Activated T-helper 1 cell treated with anti-CD3 and anti-CD28 coated beads, Interleukin-12 subunit alpha, Interleukin-12 subunit beta, Interleukin-2, Interleukin-4 antibody, amounts not matched to agents 30 ng/mL and 10 ng/mL and 1 ng/mL, durations not matched to agents 14 hours and 24 hours and 36 hours (primary cell): ENCODE results near the gene WNK1. TPM values are rescaled to one million over a fixed set of nuclear protein-coding genes. Genes with fewer than 3 reads are reported as not detected.
"Not testable (repeated sequence)": the region's sequence is repeated elsewhere in the genome, so short reads cannot be mapped to it uniquely, and the experiment has no call there.

Experiments
- DNase-seq: peaks from one replicate; pipeline ENCODE4 v3.0.0; 2021; ENCODE audit warnings: low spot score
- H3K27ac Mint-ChIP-seq: one replicate; pipeline ENCODE4 v1.8.0; 2021; ENCODE audit warnings: mild to moderate bottlenecking, mixed read lengths
- H3K27me3 Mint-ChIP-seq: one replicate; pipeline ENCODE4 v1.8.0; 2022; ENCODE audit warnings: mild to moderate bottlenecking, moderate library complexity, mixed read lengths; ENCODE audit not compliant: insufficient read depth
- H3K36me3 Mint-ChIP-seq: one replicate; pipeline ENCODE4 v1.8.0; 2021; ENCODE audit warnings: low read depth, mixed read lengths
- H3K4me1 Mint-ChIP-seq: one replicate; pipeline ENCODE4 v1.8.0; 2021; ENCODE audit warnings: low read depth, mixed read lengths
- H3K4me3 Mint-ChIP-seq: one replicate; pipeline ENCODE4 v1.8.0; 2021; ENCODE audit warnings: mild to moderate bottlenecking, moderate library complexity, mixed read lengths
- H3K9me3 Mint-ChIP-seq: one replicate; pipeline ENCODE4 v1.8.0; 2021; ENCODE audit warnings: mixed read lengths
- intact Hi-C: fragments of 100-400 bp; cut with micrococcal nuclease; formaldehyde crosslinking; loops from one replicate; pipeline ENCODE4 v1.15.1; 2024
- total RNA-seq: library from RNA; stranded (reverse); gene quantifications from 2 replicates; pipeline ENCODE4 v1.2.3, GENCODE V29; 2022

The WNK1 gene
- total RNA-seq, 1 donor from 2014 or later: 178 TPM

- H3K9me3 Mint-ChIP-seq, H3K4me3 Mint-ChIP-seq, H3K27ac Mint-ChIP-seq, H3K27me3 Mint-ChIP-seq, H3K36me3 Mint-ChIP-seq, DNase-seq, intact Hi-C loops: not testable (repeated sequence)
- peaks cover 75% of the 10 kb centered on the region for H3K4me1 Mint-ChIP-seq
Observed at GRCh38 chr12:775973-776771, 23.8 kb downstream of the WNK1 start.

- intact Hi-C loops, H3K9me3 Mint-ChIP-seq, H3K36me3 Mint-ChIP-seq, H3K27me3 Mint-ChIP-seq, DNase-seq, H3K4me3 Mint-ChIP-seq: not testable (repeated sequence)
- H3K4me1 Mint-ChIP-seq: peaks cover 77% of the 10 kb centered on the region
- H3K27ac Mint-ChIP-seq: peak overlapping the region; percentile 46
Observed at GRCh38 chr12:776772-777373, 24.5 kb downstream of the WNK1 start.

- Mint-ChIP-seq H3K36me3 (peaks cover 8% of the 10 kb centered on the region), H3K27me3 (no peaks in the 10 kb centered on the region), H3K4me3 (no peak overlapping the region), H3K9me3 (no peaks in the 10 kb centered on the region), H3K27ac (no peak overlapping the region), H3K4me1 (peaks cover 70% of the 10 kb centered on the region)
- no peak for DNase-seq
- intact Hi-C loops: loop anchor here (2.0 kb wide), 1 partner anchor 17 kb away; no protein-coding TSS in a partner anchor
Observed at GRCh38 chr12:777550-778047, 25.2 kb downstream of the WNK1 start.

GRCh38 chr12:778615-779014, 26.2 kb downstream of the WNK1 start:
- H3K27me3 Mint-ChIP-seq: no peaks in the 10 kb centered on the region
- no peak overlapping the region for H3K27ac Mint-ChIP-seq
- DNase-seq: no peak
- H3K4me3 Mint-ChIP-seq: peak overlapping the region; percentile 40
- H3K4me1 Mint-ChIP-seq: peaks cover 60% of the 10 kb centered on the region
- H3K36me3 Mint-ChIP-seq: peaks cover 8% of the 10 kb centered on the region
- H3K9me3 Mint-ChIP-seq: no peaks in the 10 kb centered on the region
- intact Hi-C loops: loop anchor here (2.0 kb wide), 1 partner anchor 16 kb away; no protein-coding TSS in a partner anchor

- DNase-seq: no peak
- Mint-ChIP-seq H3K27ac (peak overlapping the region; percentile 67), H3K36me3 (peaks cover 8% of the 10 kb centered on the region), H3K4me3 (peak overlapping the region; percentile 62), H3K4me1 (peaks cover 54% of the 10 kb centered on the region), H3K9me3 (no peaks in the 10 kb centered on the region), H3K27me3 (no peaks in the 10 kb centered on the region)
- intact Hi-C loops: loop anchor here (2.0 kb wide), 1 partner anchor 15 kb away; no protein-coding TSS in a partner anchor
Observed at GRCh38 chr12:779745-780734, 27.7 kb downstream of the WNK1 start.

- H3K4me1 Mint-ChIP-seq: peaks cover 51% of the 10 kb centered on the region
- DNase-seq: no peak
- intact Hi-C loops: no loop called here
- H3K4me3 Mint-ChIP-seq: no peak overlapping the region
- H3K27ac Mint-ChIP-seq: peak overlapping the region; percentile 8
- no peaks in the 10 kb centered on the region for H3K9me3 Mint-ChIP-seq
- H3K27me3 Mint-ChIP-seq: no peaks in the 10 kb centered on the region
- H3K36me3 Mint-ChIP-seq: peaks cover 8% of the 10 kb centered on the region
Observed at GRCh38 chr12:780750-781379, 28.5 kb downstream of the WNK1 start.

- no peaks in the 10 kb centered on the region for H3K9me3 Mint-ChIP-seq
- H3K4me3 Mint-ChIP-seq: no peak overlapping the region
- intact Hi-C loops: no loop called here
- peaks cover 52% of the 10 kb centered on the region for H3K4me1 Mint-ChIP-seq
- peaks cover 12% of the 10 kb centered on the region for H3K36me3 Mint-ChIP-seq
- no peak for DNase-seq
- no peak overlapping the region for H3K27ac Mint-ChIP-seq
- no peaks in the 10 kb centered on the region for H3K27me3 Mint-ChIP-seq
Observed at GRCh38 chr12:785706-786105, 33.3 kb downstream of the WNK1 start.

- Mint-ChIP-seq H3K27me3 (no peaks in the 10 kb centered on the region), H3K27ac (no peak overlapping the region), H3K36me3 (peaks cover 18% of the 10 kb centered on the region), H3K9me3 (no peaks in the 10 kb centered on the region), H3K4me1 (peaks cover 65% of the 10 kb centered on the region), H3K4me3 (no peak overlapping the region)
- DNase-seq: no peak
- intact Hi-C loops: no loop called here
Observed at GRCh38 chr12:788288-788687, 35.9 kb downstream of the WNK1 start.

- Mint-ChIP-seq H3K4me1 (peaks cover 70% of the 10 kb centered on the region), H3K36me3 (peaks cover 18% of the 10 kb centered on the region)
- H3K4me3 Mint-ChIP-seq, DNase-seq, H3K27me3 Mint-ChIP-seq, H3K27ac Mint-ChIP-seq, H3K9me3 Mint-ChIP-seq, intact Hi-C loops: not testable (repeated sequence)
Observed at GRCh38 chr12:788762-789161, 36.4 kb downstream of the WNK1 start.

GRCh38 chr12:789852-790563, 37.6 kb downstream of the WNK1 start:
- intact Hi-C loops: no loop called here
- no peak for DNase-seq
- H3K27ac Mint-ChIP-seq: peak overlapping the region; percentile 19
- H3K9me3 Mint-ChIP-seq: no peaks in the 10 kb centered on the region
- H3K36me3 Mint-ChIP-seq: peaks cover 18% of the 10 kb centered on the region
- peaks cover 77% of the 10 kb centered on the region for H3K4me1 Mint-ChIP-seq
- no peak overlapping the region for H3K4me3 Mint-ChIP-seq
- no peaks in the 10 kb centered on the region for H3K27me3 Mint-ChIP-seq

- peaks cover 18% of the 10 kb centered on the region for H3K36me3 Mint-ChIP-seq
- H3K4me3 Mint-ChIP-seq: no peak overlapping the region
- intact Hi-C loops: no loop called here
- no peaks in the 10 kb centered on the region for H3K9me3 Mint-ChIP-seq
- no peak for DNase-seq
- H3K27me3 Mint-ChIP-seq: no peaks in the 10 kb centered on the region
- peaks cover 81% of the 10 kb centered on the region for H3K4me1 Mint-ChIP-seq
- H3K27ac Mint-ChIP-seq: peak overlapping the region; percentile 3
Observed at GRCh38 chr12:790608-791007, 38.2 kb downstream of the WNK1 start.

GRCh38 chr12:793037-793436, 40.7 kb downstream of the WNK1 start:
- Mint-ChIP-seq H3K9me3 (no peaks in the 10 kb centered on the region), H3K4me3 (no peak overlapping the region), H3K36me3 (peaks cover 15% of the 10 kb centered on the region), H3K4me1 (peaks cover 83% of the 10 kb centered on the region), H3K27me3 (no peaks in the 10 kb centered on the region), H3K27ac (no peak overlapping the region)
- intact Hi-C loops: no loop called here
- DNase-seq: no peak
